Renal cortical epithelial cell (primary cell): ENCODE data around the gene MKX. TPM values are rescaled to one million over a fixed set of nuclear protein-coding genes. Genes with fewer than 3 reads are reported as not detected.

ENCODE experiments used
- DNase-seq: peaks from one replicate; pipeline ENCODE4 v3.0.0-alpha.2; 2011; ENCODE audit warnings: low read depth
- total RNA-seq: library from RNA; depleted of rRNA; stranded (reverse); fragments of >200 nt; gene quantifications from 2 replicates; pipeline ENCODE4 v1.2.3, GENCODE V29; 2014

Gene MKX
- 0.25 TPM in 1 of 2 replicates, not detected in the other for total RNA-seq

DNA sequence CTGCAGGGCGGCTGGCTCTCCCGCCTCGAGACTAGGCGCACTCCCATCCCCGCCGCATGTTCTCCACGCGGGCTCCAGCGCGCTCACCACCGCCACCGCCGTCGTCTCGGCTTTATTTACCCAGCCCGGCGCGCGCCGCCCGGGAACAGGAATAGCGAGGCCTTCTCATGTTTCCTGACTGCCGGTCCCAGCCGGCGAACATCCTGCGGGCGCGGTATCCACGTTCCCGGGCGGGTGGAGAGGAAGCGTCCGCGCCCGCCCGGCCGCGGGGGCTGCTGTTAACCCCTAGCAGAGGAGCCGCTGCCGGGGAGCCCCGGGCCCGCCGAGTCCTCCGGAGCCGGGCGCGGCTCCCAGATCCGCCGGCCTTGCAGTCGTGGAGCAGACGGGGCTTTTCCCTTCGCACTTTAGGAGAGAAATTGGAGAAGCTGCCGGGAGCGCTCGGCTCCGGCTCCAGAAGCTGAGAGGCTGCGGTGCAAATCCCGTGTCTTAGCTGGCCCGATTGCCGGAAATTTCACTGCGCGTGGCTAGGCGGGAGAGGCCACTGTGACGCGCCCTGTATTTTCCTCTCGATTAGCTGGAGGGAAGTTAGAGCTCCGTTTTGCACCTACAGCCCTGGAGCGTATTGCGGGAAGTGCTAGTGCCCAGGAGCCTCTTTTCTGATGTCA is at the start of gene MKX:
TSS of gene MKX (minus strand) at position 88 of the 665 bp plus-strand sequence. CDS start 2,404 bp downstream, outside the sequence.
- DNase-seq: no peak

GRCh38 chr10:27794157-27794556 is 48.5 kb upstream of the MKX start:
- DNase-seq: peak; percentile 4

GRCh38 chr10:27792216-27792615 is 46.6 kb upstream of the MKX start:
- DNase-seq: no peak

GRCh38 chr10:27784272-27784671 is 38.7 kb upstream of the MKX start:
- DNase-seq: no peak

DNA sequence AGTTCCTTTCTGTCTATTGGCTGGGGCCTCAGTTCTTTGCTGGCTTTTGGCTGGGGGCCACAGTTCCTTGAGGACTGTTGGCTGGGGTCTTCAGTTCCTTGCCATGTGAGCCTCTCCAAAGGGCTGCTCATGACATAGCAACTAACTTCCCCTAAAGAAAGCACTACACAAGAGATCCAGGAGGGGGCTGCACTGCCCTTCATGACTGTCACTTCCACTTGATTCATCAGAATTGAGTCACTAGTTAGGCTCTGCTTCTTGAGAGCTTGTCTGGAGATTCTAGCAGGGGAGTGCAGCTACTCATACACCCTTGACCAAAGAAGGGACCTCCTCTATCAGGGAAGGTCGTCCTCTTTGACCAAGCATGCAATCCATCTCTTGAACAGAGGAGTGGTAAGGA is 38.0 kb upstream of the MKX start:
- peak; percentile 54 for DNase-seq

DNA sequence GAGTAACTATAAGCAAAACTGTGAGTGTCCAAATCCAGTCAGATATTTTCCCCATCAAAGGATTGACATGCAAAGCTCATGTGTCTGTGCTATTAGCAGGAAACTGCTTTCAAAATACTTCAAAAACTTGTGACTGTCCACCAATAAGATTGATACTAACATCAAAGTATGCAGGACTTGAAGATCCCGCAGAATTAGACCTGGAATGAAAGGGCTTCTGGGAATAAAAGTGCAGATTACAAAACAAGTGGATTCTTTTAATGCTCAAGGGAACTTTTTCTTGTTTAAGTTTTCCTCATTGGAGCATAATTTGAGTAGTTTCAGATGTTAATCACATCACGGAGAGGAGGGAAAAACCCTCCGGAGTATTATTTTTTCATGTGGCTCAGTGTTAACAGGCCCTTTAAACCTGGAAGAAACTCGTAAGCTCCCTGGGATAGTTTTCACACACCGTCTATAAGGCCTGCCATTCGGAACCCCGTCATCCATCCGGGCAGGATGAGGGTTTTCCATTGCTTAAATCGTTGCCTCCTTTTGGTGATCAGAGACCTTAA is 33.9 kb upstream of the MKX start:
- DNase-seq: no peak

- DNase-seq: no peak
These were observed 29.2 kb upstream of the MKX start for GRCh38 chr10:27774831-27775230.

GRCh38 chr10:27771231-27771630 is 25.6 kb upstream of the MKX start:
- no peak for DNase-seq

GRCh38 chr10:27770181-27770580 is 24.6 kb upstream of the MKX start:
- DNase-seq: no peak

GRCh38 chr10:27760867-27761266 is 15.2 kb upstream of the MKX start:
- no peak for DNase-seq

- peak; percentile 9 for DNase-seq
These were observed 14.1 kb upstream of the MKX start for GRCh38 chr10:27759483-27760272.

- no peak for DNase-seq
These were observed 7.1 kb upstream of the MKX start for GRCh38 chr10:27752673-27753237.

DNA sequence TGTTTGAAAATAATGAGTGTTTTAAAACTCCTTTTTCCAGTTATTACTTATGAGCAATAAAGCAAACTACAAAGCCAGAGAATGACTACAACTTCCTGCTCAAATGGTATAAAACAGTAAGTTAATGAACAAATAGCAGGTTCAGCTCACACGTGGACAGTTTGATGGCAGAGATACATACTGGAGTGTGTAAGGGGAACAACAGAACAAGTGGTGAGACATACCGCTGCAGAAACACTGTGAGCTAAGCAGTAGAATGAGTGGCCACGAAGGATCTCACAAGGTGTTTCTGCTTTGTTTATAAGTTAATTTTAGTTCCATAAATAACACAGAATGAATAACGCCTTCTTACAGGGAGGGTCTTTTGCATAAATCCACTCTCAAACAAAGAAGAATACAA is 3.0 kb upstream of the MKX start:
- DNase-seq: no peak

GRCh38 chr10:27747096-27747451 is 1.5 kb upstream of the MKX start:
- DNase-seq: no peak

DNA sequence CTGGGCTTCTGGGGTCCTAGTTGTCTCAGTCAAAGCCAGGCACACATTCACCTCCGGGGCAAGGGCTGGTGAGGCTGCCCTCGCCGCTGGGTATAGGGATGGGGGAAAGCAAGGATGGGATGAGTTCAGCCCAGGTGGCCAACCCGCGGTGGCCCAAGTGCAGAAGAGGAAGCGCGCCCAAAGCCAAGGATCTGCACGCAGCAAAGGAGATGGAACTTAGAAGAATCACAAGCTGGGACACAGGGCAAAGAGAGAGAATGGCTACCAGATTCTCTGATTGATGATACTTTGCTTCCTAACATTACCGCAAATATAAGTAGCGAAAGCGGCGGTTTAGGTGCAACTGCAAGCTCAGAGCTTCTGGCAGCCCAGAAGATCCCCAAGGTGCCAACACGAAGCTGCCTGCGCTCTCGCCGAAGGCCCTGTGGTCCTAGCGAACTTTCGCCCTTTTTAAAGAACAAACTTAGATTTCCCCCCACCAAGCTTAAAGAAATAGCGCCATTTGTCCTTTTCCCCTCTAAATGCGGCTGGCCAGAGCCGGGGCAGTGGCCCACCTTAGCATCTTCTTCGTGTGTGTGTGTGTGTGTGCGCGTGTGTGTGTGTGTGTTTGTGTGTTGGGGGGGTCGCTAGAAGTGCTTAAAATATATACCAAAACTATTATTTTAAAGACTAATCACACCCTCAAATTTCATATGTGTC is 927 bp upstream of the MKX start:
- no peak for DNase-seq

GRCh38 chr10:27744802-27745731 is 552 bp downstream of the MKX start:
- no peak for DNase-seq

DNA sequence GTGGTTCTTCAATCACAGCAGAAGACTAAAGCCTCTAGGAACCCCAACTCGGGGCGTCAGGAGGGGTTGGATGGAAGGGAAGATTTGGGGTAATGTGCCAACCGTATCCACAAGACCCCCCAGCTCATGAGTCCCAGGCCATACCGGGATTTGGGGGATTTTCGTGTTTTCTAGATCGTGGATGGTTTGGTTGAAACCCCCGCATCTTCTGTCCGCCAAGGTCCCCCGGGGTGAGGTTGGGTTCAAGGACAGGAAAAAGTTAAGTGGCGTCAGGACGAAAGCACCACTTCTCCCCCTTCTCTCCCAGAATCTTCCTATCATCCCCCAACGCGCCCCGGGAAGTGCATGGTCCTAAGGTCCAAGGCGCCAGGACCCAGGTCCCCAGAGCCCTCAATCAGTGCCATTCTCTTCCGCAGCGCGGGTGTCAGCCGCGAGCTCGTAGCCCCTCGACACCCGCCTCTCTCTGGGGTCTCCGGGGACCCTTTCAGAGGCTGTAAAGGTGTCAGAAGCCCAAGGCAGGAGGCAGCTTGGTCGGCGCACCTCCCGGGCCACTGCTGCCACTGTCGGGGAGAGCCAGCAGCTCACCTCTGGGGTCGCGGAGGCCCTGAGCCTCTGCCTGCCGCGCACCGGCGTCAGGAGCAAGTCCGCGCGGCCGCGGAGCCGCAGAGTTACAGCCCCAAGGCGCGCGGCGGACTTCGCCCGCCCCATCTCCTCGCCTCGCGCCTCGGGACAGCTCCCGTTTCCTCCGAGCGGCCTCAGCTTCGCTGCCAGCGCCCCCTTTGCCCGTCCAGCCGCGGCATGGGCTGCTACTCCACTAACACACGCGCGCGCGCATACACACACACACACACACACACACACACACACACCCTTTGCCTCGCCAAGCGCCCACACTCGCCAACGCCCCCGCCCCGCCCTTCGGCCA is 1.5 kb downstream of the MKX start:
- DNase-seq: no peak

DNA sequence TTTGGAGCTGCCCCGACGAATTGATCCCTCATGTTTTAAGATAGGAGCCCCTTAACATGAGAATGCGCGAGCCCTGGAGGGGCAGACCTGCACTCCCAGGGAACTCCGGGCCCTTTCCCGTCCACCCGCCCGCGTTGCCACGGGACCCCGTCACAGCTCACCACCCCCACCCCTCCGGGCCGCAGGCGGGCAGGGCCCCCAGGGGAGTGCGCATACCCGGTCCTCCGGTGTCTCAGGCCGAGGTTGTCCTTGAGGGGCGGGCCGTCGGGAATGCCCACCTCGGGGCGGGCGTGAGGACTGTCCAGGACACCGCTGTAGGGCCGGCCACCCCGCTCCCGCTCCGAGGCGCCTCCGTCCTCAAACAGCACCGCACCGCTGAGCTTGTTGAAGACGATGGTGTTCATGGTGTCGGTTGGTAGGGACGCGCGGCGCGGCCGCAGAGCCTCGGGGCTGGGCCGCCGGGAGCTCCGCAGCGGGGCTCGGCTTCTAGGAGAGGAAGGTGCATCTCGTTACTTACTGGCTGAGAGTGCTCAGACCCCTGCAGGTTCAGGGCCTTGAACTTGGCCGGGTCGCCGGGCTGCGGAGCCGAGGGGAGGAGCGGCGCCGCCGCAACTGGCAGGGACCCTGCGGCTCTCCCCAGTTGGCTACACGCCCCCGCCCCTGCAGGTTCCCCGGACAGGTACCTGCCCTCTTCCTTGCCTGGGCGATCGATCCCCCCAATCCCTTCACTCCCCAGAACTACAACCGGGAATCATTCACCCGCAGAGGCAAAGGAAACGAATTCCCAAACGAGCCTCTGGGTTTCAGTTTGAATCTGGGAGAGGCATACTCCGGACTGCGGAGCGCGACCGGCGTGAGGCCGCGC is 2.4 kb downstream of the MKX start:
- DNase-seq: no peak
